GM18505 (cell line): ENCODE results near the gene RPL3.

Experiments
- ATAC-seq: cut with Tn5 transposase; IDR thresholded peaks from one replicate; pipeline ENCODE4 v1.9.1; 2021; ENCODE audit not compliant: unreplicated experiment
- POLR2A ChIP-seq: IDR thresholded peaks from 4 replicates; pipeline ENCODE4 v1.6.1; 2011; ENCODE audit warnings: borderline replicate concordance; ENCODE audit not compliant: insufficient read depth, insufficient read length; ENCODE audit errors: extremely low read depth

The RPL3 gene

DNA sequence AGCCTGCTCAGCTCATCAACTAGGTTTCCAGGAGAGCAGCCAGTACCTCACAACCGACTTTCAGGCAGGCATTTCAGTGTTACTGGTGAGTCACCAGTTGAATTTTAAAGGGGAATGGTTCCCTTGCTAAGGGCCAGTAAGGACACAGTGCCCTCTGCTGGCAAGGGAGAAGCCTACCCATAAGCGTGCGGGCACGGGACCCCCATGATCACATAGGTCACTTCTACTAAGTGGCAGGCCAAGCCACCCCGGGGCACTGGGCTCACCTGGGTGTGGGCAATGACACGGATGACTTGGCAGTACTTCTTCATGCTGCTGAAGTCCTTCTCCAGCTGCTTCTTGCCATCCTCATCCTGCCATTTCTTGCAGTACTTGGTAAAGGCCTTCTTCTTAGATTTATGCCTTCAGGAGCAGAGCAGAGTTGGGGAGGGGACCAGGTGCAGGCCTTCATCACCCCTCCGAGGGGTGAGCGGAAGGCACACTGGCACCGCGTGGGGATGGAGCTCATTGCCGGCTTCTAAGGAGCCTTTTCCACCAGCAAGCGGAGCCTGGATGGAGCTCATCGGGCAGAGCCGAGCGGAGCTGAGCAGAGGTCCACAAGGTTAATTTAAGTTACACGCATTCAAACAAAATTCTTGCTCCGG lies 2.9 kb downstream of the RPL3 start:
- TF ChIP-seq POLR2A = no peak
- no peak for ATAC-seq

DNA sequence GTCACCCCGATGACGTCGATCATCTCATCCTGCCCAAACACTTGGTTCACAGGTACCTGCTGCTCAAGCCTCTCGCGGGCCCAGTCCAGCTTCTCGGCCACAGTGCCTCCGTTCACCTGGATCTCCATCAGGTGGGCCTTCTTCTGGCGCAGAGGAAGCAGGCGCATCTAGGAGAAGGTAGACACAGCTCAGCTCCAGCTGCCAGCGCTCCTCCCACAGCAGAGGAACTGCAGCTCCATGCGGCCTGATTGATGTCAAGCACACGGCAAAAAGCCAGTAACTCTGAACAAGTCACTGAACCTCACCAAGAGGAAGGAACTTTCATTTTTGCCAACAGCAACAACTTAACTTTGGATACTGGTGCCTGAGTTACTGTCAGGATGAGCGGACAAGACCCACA lies 4.0 kb downstream of the RPL3 start:
- ATAC-seq = no peak
- TF ChIP-seq POLR2A = no peak

DNA sequence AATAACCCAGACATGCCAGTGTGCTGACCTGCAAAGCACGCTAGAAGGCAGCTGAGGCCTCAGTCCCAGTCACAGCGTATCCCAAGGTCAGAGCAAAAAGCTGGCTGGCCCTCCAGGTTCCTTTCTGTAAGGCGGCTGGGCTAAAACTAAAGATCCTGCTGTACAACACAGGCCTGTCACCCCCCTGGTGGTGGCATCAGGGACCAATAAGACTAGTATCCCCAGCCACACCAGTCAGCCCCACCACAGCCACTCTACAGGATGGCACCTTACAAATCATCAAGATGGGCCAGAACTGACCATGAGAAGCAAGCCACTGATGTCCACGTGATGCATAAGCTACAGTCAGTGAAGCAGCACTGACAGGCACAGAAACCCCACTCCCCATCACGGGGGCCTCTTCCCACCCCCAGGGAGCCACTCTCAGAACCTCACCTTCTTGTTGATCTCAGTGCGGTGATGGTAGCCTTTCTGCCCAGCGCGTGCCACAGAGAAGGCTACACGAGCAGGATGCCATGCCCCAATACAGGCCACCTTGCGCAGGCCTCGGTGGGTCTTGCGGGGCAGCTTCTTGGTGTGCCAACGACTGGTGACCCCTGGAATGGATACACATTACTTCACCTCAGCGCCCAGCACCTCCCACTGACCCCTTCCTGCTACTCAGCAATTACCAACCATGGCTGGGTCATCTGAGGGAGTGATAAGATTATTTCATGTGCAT lies 5.0 kb downstream of the RPL3 start:
- TF ChIP-seq POLR2A = peak; percentile 52

DNA sequence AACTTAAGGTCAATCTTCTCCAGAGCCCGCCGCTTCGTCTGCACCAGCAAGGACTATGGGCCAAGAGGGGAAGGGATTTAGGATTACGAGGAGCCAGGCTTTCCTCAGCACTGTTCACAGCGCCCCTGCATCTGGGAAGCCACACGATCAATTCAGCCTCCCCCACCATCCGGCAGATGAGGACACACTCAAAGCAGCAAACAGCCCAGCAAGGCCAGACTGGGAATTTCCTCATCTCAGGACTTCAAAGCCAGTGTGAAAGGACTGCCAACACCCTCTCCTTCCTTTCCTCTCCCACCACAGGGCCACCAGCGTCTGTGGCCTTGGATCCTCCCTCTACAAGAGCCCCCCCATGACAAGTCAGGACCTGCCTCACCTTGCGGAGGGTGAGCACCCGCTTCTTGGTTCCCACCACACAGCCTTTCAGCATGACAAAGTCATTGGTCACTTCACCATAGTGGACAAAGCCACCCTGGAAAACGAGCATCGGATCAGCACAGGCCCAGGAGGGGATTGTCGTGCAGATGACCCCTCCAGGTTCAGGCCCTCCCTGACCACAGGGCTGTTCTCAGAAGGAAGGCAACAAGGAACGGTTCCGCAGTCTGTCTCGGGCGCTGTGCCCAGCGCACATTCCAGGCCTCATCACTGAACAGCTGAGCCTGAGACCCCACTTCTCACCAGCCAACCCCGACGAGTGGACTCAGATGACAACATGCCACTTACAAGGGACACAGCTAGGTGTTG lies 6.0 kb downstream of the RPL3 start:
- no peak for ATAC-seq
- TF ChIP-seq POLR2A = no peak

More for the DNA sequence above, 5.0 kb downstream of the RPL3 start:
- ATAC-seq = no peak

DNA sequence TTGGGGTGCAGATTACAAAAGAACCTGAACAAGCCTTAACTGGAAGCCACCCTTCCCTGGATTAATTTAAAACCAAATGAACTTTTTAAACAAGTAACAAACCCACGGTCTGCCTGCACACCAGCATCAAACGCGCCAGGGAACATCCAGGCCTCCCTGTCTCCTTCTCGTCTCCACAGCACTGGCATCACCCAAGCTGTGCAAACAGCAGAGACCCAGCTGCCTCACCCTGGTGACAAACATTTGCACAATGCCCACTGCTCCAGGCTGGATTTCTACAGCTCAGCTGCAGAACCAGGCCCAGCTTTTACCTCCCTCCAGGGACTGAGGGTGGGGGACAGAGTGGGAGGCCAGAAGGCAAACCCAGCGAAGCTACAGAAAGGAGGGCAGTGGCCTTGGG lies 7.0 kb downstream of the RPL3 start:
- no peak for ATAC-seq
- no peak for TF ChIP-seq POLR2A

DNA sequence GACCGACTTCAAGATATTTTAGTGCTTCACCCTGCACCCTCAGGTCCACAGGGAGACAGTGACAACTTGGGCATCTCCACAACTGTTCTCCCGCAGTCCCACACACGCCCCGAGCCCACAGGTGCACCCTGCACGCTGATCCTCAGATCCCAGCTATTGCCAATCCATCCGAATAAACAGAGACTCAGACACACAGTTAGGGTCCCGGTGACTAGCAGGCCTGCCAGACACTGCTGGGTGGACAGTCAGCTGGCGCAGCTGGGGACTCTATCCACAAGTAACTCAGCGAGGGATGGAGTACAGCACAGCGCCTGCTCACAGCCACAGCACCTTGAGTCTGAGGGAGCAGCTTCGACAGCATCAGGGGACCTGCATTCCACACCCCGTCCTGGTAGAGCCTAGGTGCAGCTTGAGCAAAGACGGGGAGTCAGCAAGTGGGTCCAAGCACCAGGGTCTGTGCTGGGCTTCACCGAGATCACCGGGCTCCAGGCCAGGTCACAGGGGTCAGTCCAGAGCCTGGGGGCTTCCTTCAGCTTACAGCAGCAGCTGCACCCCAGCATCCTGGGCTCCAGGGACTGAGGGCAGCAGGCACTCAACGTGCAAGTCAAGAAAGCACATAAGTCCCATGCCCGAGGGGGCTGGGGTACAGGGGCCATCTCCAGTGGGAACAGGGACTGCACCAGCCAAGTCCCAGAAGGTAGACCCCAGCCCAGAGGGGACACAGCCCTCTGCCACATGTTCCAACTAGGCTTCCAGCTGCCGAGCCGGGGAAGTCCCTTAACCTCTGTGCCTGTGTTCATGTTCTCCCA lies 7.6 kb downstream of the RPL3 start:
- no peak for TF ChIP-seq POLR2A
- no peak for ATAC-seq

DNA sequence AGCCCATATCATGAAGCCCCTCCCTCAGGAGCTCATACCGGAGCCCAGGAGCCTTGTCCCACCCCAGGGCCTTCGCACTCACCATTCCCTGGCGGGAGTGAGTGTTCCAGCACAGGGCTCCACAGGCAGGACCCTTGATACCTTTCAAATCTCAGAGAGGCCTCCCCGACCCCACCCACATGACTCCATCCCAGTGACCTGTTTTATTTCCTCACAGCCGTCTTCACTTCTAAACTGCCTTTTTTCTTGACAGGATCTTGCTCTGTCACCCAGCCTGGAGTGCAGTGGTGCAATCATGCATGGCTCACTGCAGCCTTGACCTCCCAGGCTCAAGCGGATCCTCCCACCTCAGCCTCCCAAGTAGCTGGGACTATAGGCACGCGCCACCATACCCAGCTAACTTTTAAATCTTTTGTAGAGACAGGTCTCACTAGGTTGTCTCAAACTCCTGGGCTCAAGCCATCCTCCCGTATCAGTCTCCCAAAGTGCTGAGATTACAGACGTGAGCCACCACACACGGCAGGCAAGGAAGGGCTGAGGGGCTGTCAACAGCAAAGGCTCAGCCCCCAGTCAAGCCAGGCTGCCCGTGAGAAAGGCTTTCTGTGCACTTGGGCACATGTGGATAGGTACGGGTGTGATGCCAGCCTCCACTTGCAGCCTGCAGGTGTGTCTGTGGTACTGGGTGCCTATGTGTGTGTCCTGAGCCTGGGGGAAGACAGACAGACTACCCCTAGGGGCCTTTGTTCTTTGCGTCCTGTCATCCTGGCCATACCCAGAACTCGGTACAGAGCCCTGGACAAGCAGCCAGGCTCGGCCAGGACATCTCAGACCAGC lies 9.3 kb downstream of the RPL3 start:
- TF ChIP-seq POLR2A = peak; percentile 34
- no peak for ATAC-seq

DNA sequence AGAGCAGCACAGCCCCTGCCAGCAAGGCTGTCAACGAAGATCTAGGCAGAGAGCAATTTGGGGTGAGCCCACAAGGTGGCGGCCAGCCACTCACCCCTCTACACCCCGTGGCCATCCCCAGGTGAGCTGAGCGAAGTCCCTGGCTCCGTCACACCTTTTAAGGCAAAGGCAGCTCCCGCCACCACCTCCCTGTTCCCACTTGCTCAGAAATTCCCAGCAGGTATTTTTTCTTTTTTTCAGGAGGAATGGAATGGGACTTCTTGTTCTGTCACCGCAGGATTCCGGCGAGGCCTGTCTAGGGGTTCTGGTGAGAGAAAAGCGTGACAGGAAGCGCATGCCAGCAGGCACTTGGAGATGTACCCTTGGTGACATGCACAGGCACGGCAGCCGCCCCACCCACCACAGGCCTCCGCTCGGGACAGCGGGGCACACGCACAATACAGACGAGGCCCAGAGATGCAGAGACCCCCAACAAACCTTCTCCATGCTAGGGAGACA lies 10.0 kb downstream of the RPL3 start:
- ATAC-seq = no peak
- TF ChIP-seq POLR2A = peak; percentile 39

DNA sequence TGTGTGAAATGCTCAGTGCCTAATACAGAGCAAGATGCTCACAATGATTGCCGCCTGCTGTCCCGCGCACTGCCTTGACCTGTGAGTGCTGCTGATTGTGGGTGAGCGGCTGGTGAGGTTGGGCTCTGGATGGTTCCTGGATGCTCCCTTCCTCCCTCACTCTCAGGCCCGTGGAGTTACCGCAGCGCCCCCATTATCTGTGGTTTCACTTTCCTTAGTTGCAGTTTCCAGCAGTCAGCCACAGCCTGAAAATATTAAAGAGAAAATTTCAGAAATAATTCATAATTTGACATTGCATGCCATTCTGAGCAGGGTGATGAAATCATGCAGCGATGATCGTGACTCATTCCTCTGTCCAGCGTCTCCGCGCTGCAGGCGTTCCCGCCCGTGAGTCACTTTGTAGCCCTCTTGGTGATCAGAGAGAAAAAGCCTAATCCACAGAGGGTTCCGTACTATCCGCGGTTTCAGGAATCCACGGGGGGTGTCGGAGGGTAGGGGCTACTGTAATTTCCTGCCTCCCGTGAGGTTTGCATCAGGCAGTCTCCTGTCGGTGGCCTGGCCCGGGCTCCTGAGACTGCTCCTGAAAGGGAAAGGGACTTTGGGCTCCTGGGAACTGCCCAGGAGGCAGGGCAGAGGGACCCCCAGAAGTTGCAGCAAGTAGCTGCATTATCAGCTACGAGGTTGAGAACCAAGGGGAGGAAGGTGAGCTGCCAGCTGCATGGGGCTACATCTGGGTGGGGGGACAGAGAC lies 10.6 kb downstream of the RPL3 start:
- no peak for TF ChIP-seq POLR2A
- no peak for ATAC-seq

DNA sequence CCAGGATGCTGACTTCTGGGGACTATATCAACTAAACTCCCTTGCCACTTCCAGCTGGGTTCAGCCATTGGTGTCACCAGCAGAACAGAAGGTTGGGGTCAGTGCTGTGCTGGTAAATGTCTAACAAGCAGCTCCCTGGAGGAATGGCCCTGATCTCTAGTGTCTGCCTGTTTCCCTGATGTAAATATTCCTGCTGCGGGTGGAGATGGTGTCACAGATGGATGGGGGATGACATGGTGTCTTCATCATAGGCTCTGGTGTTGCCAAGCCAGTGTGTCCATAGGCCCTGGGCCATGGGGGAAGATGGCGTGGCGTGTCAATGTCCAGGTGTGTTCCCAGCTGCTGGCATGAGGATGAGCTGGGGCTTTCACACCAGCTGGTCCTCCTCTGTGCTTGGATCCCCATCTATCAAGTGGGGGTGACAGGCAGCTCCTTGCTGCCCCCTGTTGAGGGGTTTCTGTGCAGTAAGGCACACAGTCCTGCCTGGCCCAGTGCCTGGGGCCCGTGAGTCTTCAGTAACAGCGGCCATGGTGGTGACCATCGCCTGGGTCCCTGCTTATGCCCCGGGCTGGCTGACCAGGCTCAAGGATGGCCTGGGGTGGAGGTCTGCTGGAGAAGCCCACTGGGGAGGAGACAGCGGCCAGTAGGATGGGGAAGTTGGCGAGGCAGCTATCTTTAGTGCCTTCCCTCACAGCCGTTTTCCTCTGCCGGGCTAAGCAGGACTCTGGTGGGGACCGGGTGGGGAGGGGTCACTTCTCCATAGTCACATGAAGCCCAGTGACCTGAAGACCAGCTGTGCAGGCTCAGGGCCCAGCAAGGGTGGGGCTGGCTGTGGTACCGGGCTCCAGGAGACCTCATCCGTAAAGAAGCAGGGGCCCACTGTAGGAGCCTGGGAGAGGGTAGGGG lies 12.7 kb downstream of the RPL3 start:
- no peak for ATAC-seq
- peak; percentile 0 for TF ChIP-seq POLR2A
